Astrocyte (in vitro differentiated cells and primary cell): ENCODE data around the gene ART5. TPM values are rescaled to one million over a fixed set of nuclear protein-coding genes. Genes with fewer than 3 reads are reported as not detected.

ENCODE experiments used
- DNase-seq: peaks from one replicate; pipeline ENCODE4 v3.0.0-alpha.2; 2010; ENCODE audit warnings: low read depth
- FAIRE-seq: peaks from 2 replicates; lab custom pipeline; 2011; peaks lifted over from hg19 to GRCh38; lab: Jason Lieb, UNC
- H2AFZ ChIP-seq: 2 replicates; pipeline ENCODE4 v1.6.0; 2012; ENCODE audit warnings: low read depth, low read length, inconsistent platforms
- H3K27ac ChIP-seq: 2 replicates; pipeline ENCODE4 v1.5.1; 2011; ENCODE audit warnings: low read depth, low read length, inconsistent platforms
- H3K27me3 ChIP-seq: 2 replicates; pipeline ENCODE4 v1.6.0; 2011; ENCODE audit warnings: low read length, inconsistent platforms; ENCODE audit not compliant: insufficient read depth
- H3K36me3 ChIP-seq: 2 replicates; pipeline ENCODE4 v1.5.1; 2011; ENCODE audit warnings: low read length, inconsistent platforms; ENCODE audit not compliant: insufficient read depth
- H3K4me1 ChIP-seq: 2 replicates; pipeline ENCODE4 v1.5.1; 2011; ENCODE audit warnings: low read length, inconsistent platforms; ENCODE audit not compliant: insufficient read depth
- H3K4me2 ChIP-seq: 2 replicates; pipeline ENCODE4 v1.6.0; 2012; ENCODE audit warnings: low read length, inconsistent platforms
- H3K4me3 ChIP-seq: 2 replicates; pipeline ENCODE4 v1.5.1; 2011; ENCODE audit warnings: low read depth, mild to moderate bottlenecking, low read length, inconsistent platforms; ENCODE audit not compliant: insufficient read depth
- H3K79me2 ChIP-seq: 2 replicates; pipeline ENCODE4 v1.6.0; 2012; ENCODE audit warnings: mild to moderate bottlenecking, low read length, inconsistent platforms; ENCODE audit not compliant: insufficient read depth
- H3K9ac ChIP-seq: 2 replicates; pipeline ENCODE4 v1.6.0; 2012; ENCODE audit warnings: mild to moderate bottlenecking, low read length, inconsistent platforms
- H3K9me3 ChIP-seq: 2 replicates; pipeline ENCODE4 v1.5.1; 2012; ENCODE audit warnings: low read depth, mild to moderate bottlenecking, low read length, inconsistent platforms; ENCODE audit not compliant: insufficient read depth
- H4K20me1 ChIP-seq: 2 replicates; pipeline ENCODE4 v1.6.0; 2012; ENCODE audit warnings: low read length, inconsistent platforms; ENCODE audit not compliant: insufficient read depth
- H3K27ac Mint-ChIP-seq: one replicate; pipeline ENCODE4 v1.8.0; 2021; ENCODE audit warnings: mild to moderate bottlenecking, mixed read lengths; ENCODE audit not compliant: unreplicated experiment
- H3K27me3 Mint-ChIP-seq: one replicate; pipeline ENCODE4 v1.8.0; 2021; ENCODE audit warnings: low read depth, mixed read lengths; ENCODE audit not compliant: unreplicated experiment
- H3K36me3 Mint-ChIP-seq: one replicate; pipeline ENCODE4 v1.8.0; 2021; ENCODE audit warnings: low read depth, mixed read lengths; ENCODE audit not compliant: unreplicated experiment
- H3K4me1 Mint-ChIP-seq: one replicate; pipeline ENCODE4 v1.8.0; 2021; ENCODE audit warnings: low read depth, mixed read lengths; ENCODE audit not compliant: unreplicated experiment
- H3K4me3 Mint-ChIP-seq: one replicate; pipeline ENCODE4 v1.8.0; 2021; ENCODE audit warnings: mild to moderate bottlenecking, moderate library complexity, mixed read lengths; ENCODE audit not compliant: unreplicated experiment
- H3K9me3 Mint-ChIP-seq: one replicate; pipeline ENCODE4 v1.8.0; 2021; ENCODE audit warnings: mild to moderate bottlenecking, mixed read lengths; ENCODE audit not compliant: unreplicated experiment
- EZH2 ChIP-seq: IDR thresholded peaks from 2 replicates; pipeline ENCODE4 v1.6.1; 2012; ENCODE audit warnings: mild to moderate bottlenecking, low read length, inconsistent platforms; ENCODE audit not compliant: insufficient read depth
- total RNA-seq: library from RNA; stranded (reverse); gene quantifications from 2 replicates; pipeline ENCODE4 v1.2.1, GENCODE V29; 2021
- TF ChIP-seq, protein P1 (sequence below): IDR thresholded peaks from 2 replicates; pipeline ENCODE4 v1.5.1; 2011; ENCODE audit warnings: low read depth, mild to moderate bottlenecking, inconsistent platforms, low read length, moderate library complexity; ENCODE audit not compliant: insufficient read depth

Gene ART5
- total RNA-seq, 1 donor from 2014 or later: 4.1 TPM

DNA sequence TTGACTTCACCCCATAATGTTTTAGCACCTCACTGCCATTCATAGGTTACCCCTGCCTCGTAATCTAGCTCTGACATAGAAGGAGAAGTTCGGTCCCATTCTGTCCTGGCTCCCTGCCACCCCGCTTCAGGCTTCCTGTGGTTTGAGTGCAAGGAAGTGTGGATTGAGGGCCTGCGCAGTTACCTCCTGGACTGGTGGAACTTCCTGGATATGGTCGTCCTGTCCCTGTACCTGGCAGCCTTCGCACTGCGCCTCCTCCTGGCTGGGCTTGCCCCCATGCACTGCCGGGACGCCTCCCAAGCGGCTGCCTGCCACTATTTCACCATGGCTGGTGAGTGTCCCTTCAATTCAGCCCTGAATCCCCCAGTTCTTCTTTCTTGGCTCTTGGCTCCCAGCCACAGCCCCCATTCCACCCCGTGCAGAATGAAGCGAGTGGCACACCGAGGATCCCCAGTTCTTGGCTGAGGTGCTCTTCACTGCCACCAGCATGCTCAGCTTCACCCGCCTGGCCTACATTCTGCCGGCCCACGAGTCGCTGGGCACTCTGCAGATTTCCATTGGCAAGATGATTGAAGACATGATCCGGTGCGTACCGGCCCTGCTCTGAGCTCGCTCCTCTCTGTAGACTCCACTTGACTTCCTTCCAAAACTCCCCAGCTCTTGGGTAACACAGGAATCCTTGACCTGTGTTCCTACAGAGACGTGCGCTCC, 15.4 kb downstream of the ART5 start:
- H3K9me3 Mint-ChIP-seq: no peaks in the 10 kb centered on the region
- DNase-seq (no peak), FAIRE-seq (no peak)
- H3K4me1 Mint-ChIP-seq: peaks cover 6% of the 10 kb centered on the region
- Histone ChIP-seq H3K4me3 (no peak overlapping the region), H3K27me3 (no peaks in the 10 kb centered on the region), H3K9me3 (no peaks in the 10 kb centered on the region), H2AFZ (no peak overlapping the region), H3K79me2 (no peaks in the 10 kb centered on the region), H3K4me2 (no peak overlapping the region), H3K4me1 (no peaks in the 10 kb centered on the region), H4K20me1 (no peaks in the 10 kb centered on the region), H3K27ac (no peak overlapping the region), H3K36me3 (no peaks in the 10 kb centered on the region), H3K9ac (no peak overlapping the region)
- H3K27me3 Mint-ChIP-seq: peaks cover 8% of the 10 kb centered on the region
- no peaks in the 10 kb centered on the region for H3K36me3 Mint-ChIP-seq
- no peak for TF ChIP-seq EZH2
- TF ChIP-seq, protein P1, sequence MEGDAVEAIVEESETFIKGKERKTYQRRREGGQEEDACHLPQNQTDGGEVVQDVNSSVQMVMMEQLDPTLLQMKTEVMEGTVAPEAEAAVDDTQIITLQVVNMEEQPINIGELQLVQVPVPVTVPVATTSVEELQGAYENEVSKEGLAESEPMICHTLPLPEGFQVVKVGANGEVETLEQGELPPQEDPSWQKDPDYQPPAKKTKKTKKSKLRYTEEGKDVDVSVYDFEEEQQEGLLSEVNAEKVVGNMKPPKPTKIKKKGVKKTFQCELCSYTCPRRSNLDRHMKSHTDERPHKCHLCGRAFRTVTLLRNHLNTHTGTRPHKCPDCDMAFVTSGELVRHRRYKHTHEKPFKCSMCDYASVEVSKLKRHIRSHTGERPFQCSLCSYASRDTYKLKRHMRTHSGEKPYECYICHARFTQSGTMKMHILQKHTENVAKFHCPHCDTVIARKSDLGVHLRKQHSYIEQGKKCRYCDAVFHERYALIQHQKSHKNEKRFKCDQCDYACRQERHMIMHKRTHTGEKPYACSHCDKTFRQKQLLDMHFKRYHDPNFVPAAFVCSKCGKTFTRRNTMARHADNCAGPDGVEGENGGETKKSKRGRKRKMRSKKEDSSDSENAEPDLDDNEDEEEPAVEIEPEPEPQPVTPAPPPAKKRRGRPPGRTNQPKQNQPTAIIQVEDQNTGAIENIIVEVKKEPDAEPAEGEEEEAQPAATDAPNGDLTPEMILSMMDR: no peak
- H3K27ac Mint-ChIP-seq: peak overlapping the region; percentile 50
- H3K4me3 Mint-ChIP-seq: no peak overlapping the region

DNA sequence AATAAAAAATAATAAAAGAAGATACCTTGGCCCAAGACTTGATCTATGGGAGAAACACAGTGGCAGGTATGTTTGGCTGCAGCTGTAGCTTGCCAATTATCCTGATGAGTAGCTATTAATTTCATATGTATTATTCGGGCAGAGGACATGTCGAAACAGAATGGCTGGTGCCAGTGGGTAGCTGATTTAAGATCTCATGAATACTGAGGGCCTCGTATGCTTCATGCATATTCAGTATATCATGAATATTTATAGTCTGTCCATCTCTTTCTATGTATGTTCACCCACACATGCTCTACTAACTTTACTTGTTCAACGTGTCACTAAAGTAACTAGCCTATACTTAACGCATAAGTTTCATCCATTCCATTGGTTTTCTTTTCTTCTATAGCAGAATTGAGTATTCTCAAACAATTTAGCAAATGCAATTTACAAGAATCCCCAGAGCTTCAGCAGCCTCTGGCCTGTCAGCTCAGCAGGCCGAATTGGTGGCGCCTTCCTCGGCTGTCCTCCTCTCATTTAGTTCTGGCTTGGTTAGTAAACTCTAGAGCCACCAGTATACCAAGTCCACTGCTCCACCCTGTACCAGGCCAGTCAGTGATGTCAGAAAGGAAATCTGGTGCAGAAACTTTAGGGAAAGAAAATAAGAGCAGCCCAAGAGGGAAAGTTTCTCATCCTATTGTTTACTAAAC, 17.9 kb downstream of the ART5 start:
- H3K27me3 Mint-ChIP-seq: peaks cover 8% of the 10 kb centered on the region
- DNase-seq: no peak
- no peak for FAIRE-seq
- Histone ChIP-seq H3K9me3 (no peaks in the 10 kb centered on the region), H2AFZ (no peak overlapping the region), H3K79me2 (no peaks in the 10 kb centered on the region), H3K4me3 (no peak overlapping the region), H3K4me1 (no peaks in the 10 kb centered on the region), H3K27ac (no peak overlapping the region), H3K27me3 (no peaks in the 10 kb centered on the region), H3K36me3 (no peaks in the 10 kb centered on the region), H4K20me1 (no peaks in the 10 kb centered on the region), H3K4me2 (no peak overlapping the region), H3K9ac (no peak overlapping the region)
- H3K4me3 Mint-ChIP-seq: no peak overlapping the region
- no peak for TF ChIP-seq EZH2
- TF ChIP-seq, protein P1: no peak
- peaks cover 6% of the 10 kb centered on the region for H3K4me1 Mint-ChIP-seq
- H3K9me3 Mint-ChIP-seq: peaks cover 2% of the 10 kb centered on the region
- no peaks in the 10 kb centered on the region for H3K36me3 Mint-ChIP-seq
- no peak overlapping the region for H3K27ac Mint-ChIP-seq

DNA sequence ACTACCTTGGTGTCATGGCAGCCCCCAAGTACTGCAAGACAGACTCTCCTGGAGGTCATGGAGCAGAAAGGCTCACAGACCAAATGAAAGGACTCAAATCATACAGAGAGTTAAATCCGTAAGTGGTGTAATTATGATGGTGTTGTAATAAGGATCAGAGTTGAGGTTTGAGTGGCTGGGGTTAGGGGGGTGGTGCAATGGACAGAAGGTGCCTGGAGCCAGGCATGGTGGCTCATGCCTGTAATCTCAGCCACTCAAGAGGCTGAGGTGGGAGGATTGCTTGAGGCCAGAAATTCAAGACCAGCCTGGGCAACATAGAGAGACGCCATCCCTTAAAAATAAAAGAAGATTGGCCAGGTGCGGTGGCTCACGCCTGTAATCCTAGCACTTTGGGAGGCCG, 18.7 kb downstream of the ART5 start:
- H3K36me3 ChIP-seq: no peaks in the 10 kb centered on the region
- no peaks in the 10 kb centered on the region for H4K20me1 ChIP-seq
- no peak overlapping the region for H3K4me3 ChIP-seq
- H3K4me1 Mint-ChIP-seq: peaks cover 6% of the 10 kb centered on the region
- H3K4me1 ChIP-seq: no peaks in the 10 kb centered on the region
- H3K9me3 ChIP-seq: no peaks in the 10 kb centered on the region
- no peak for FAIRE-seq
- no peak for DNase-seq
- no peaks in the 10 kb centered on the region for H3K36me3 Mint-ChIP-seq
- H2AFZ ChIP-seq: no peak overlapping the region
- no peak for TF ChIP-seq EZH2
- TF ChIP-seq, protein P1: no peak
- no peaks in the 10 kb centered on the region for H3K79me2 ChIP-seq
- no peak overlapping the region for H3K9ac ChIP-seq
- H3K9me3 Mint-ChIP-seq: peaks cover 2% of the 10 kb centered on the region
- H3K4me3 Mint-ChIP-seq: no peak overlapping the region
- no peak overlapping the region for H3K4me2 ChIP-seq
- no peak overlapping the region for H3K27ac Mint-ChIP-seq
- no peaks in the 10 kb centered on the region for H3K27me3 ChIP-seq
- no peak overlapping the region for H3K27ac ChIP-seq
- H3K27me3 Mint-ChIP-seq: peaks cover 8% of the 10 kb centered on the region
